IMR-90 (cell line): ENCODE results near the gene SOX1. TPM values are rescaled to one million over a fixed set of nuclear protein-coding genes. Genes with fewer than 3 reads are reported as not detected.

Experiments used
- ATAC-seq: fragments of 200-7000 bp; cut with Tn5 transposase; 2 replicates; pipeline ENCODE4 v1.9.1; 2020; ENCODE audit warnings: low read depth, mild to moderate bottlenecking, moderate library complexity
- BruUV-seq: library from RNA; stranded (reverse); fragments of 400-500 nt; replicated peaks from 2 replicates; lab custom pipeline; 2021; lab: Mats Ljungman, UMichigan
- CTCF ChIA-PET: fragments of 300-600 bp; formaldehyde crosslinking; extraction: SDS; loops from one replicate; lab custom pipeline; 2021; ENCODE audit warnings: antibody characterized with exemption; lab: Yijun Ruan, JAX
- POLR2A ChIA-PET: fragments of 300-600 bp; sonication (Branson Sonifier 250); formaldehyde crosslinking; loops from one replicate; lab custom pipeline; 2022; ENCODE audit warnings: antibody characterized with exemption; ENCODE audit not compliant: unreplicated experiment; lab: Charles Lee
- DNase-seq: peaks from one replicate; pipeline ENCODE4 v3.0.0; 2013
- H2AFZ ChIP-seq: replicated peaks from 2 replicates; pipeline ENCODE3; 2013; ENCODE audit warnings: low read length, mild to moderate bottlenecking; ENCODE audit not compliant: poor library complexity
- H2AK5ac ChIP-seq: 2 replicates; pipeline ENCODE4 v1.6.1; 2013; ENCODE audit warnings: low read depth, low read length, inconsistent platforms
- H2AK9ac ChIP-seq: replicated peaks from 2 replicates; pipeline ENCODE3; 2013; ENCODE audit warnings: mild to moderate bottlenecking, low read depth, low read length, moderate library complexity; ENCODE audit not compliant: poor library complexity
- H2BK120ac ChIP-seq: 2 replicates; pipeline ENCODE4 v1.6.1; 2013; ENCODE audit warnings: low read depth, low read length, inconsistent platforms
- H2BK15ac ChIP-seq: 3 replicates; pipeline ENCODE4 v1.6.1; 2013; ENCODE audit warnings: low read depth, low read length, inconsistent platforms
- H2BK20ac ChIP-seq: 2 replicates; pipeline ENCODE4 v1.6.1; 2013; ENCODE audit warnings: low read depth, mild to moderate bottlenecking, inconsistent platforms, low read length, moderate library complexity
- H2BK5ac ChIP-seq: 2 replicates; pipeline ENCODE4 v1.6.1; 2013; ENCODE audit warnings: mild to moderate bottlenecking, low read depth, low read length, inconsistent platforms; ENCODE audit not compliant: poor library complexity, severe bottlenecking
- H3K14ac ChIP-seq: replicated peaks from 2 replicates; pipeline ENCODE4 v1.6.1; 2013; ENCODE audit warnings: low read depth, low read length, inconsistent platforms
- H3K18ac ChIP-seq: 2 replicates; pipeline ENCODE4 v1.6.1; 2013; ENCODE audit warnings: low read depth, low read length, control low read depth
- H3K23ac ChIP-seq: 2 replicates; pipeline ENCODE4 v1.6.1; 2013; ENCODE audit warnings: low read depth, low read length, inconsistent platforms
- H3K27ac ChIP-seq: 2 replicates; pipeline ENCODE4 v1.5.1; 2013; ENCODE audit warnings: mild to moderate bottlenecking, control low read depth, low read length; ENCODE audit not compliant: insufficient read depth
- H3K27me3 ChIP-seq: 2 replicates; pipeline ENCODE4 v1.6.1; 2013; ENCODE audit warnings: low read length; ENCODE audit not compliant: control insufficient read depth, insufficient read depth
- H3K36me3 ChIP-seq: 2 replicates; pipeline ENCODE4 v1.6.1; 2013; ENCODE audit warnings: low read length, mixed read lengths; ENCODE audit not compliant: control insufficient read depth, insufficient read depth
- H3K4ac ChIP-seq: 2 replicates; pipeline ENCODE4 v1.6.1; 2013; ENCODE audit warnings: low read depth, low read length, inconsistent platforms
- H3K4me1 ChIP-seq: 2 replicates; pipeline ENCODE4 v1.6.1; 2013; ENCODE audit warnings: low read length, mixed read lengths; ENCODE audit not compliant: control insufficient read depth, insufficient read depth
- H3K4me2 ChIP-seq: 2 replicates; pipeline ENCODE4 v1.6.1; 2013; ENCODE audit warnings: low read depth, mild to moderate bottlenecking, control low read depth, low read length, moderate library complexity
- H3K4me3 ChIP-seq: 2 replicates; pipeline ENCODE4 v1.5.1; 2013; ENCODE audit warnings: low read depth, mild to moderate bottlenecking, control low read depth, low read length, moderate library complexity; ENCODE audit not compliant: insufficient read depth
- H3K56ac ChIP-seq: 2 replicates; pipeline ENCODE4 v1.6.1; 2013; ENCODE audit warnings: low read length, inconsistent platforms; ENCODE audit not compliant: insufficient read depth; ENCODE audit errors: extremely low read depth
- H3K79me1 ChIP-seq, 2 experiments: 2 replicates each; pipeline ENCODE4 v1.6.1; 2013; ENCODE audit warnings: low read length in 2 of 2, inconsistent platforms in 1 of 2, low read depth in 1 of 2
- H3K9ac ChIP-seq: 2 replicates; pipeline ENCODE4 v1.6.1; 2013; ENCODE audit warnings: low read depth, low read length, control low read depth
- H3K9me1 ChIP-seq: 2 replicates; pipeline ENCODE4 v1.6.1; 2013; ENCODE audit warnings: low read length, inconsistent platforms; ENCODE audit not compliant: insufficient read depth
- H3K9me3 ChIP-seq: 2 replicates; pipeline ENCODE4 v1.6.1; 2013; ENCODE audit warnings: low read length; ENCODE audit not compliant: control insufficient read depth, insufficient read depth
- H4K20me1 ChIP-seq: 2 replicates; pipeline ENCODE4 v1.6.1; 2013; ENCODE audit warnings: low read length, inconsistent platforms; ENCODE audit not compliant: insufficient read depth
- H4K5ac ChIP-seq: 2 replicates; pipeline ENCODE4 v1.6.1; 2013; ENCODE audit warnings: mild to moderate bottlenecking, low read depth, low read length, control low read depth
- H4K8ac ChIP-seq, 2 experiments: 2 replicates each; pipeline ENCODE4 v1.6.1; 2013; ENCODE audit warnings: low read depth in 2 of 2, low read length in 2 of 2, control low read depth in 1 of 2, inconsistent platforms in 1 of 2
- H4K91ac ChIP-seq: 2 replicates; pipeline ENCODE4 v1.6.1; 2013; ENCODE audit warnings: low read depth, low read length, inconsistent platforms; ENCODE audit not compliant: insufficient read depth
- CEBPB ChIP-seq: IDR thresholded peaks from 2 replicates; pipeline ENCODE4 v1.6.1; 2012; ENCODE audit warnings: low read depth, low read length, improper control_type of control experiment
- CHD1 ChIP-seq: IDR thresholded peaks from 2 replicates; pipeline ENCODE4 v1.6.1; 2012; ENCODE audit warnings: low read depth, low read length, improper control_type of control experiment
- MAZ ChIP-seq: IDR thresholded peaks from 2 replicates; pipeline ENCODE4 v1.6.1; 2012; ENCODE audit warnings: low read depth, mild to moderate bottlenecking, low read length, improper control_type of control experiment, moderate library complexity, borderline replicate concordance
- MXI1 ChIP-seq: IDR thresholded peaks from 2 replicates; pipeline ENCODE4 v1.6.1; 2012; ENCODE audit warnings: low read depth, mild to moderate bottlenecking, low read length, moderate library complexity, borderline replicate concordance
- NFE2L2 ChIP-seq: fragments of 150-350 bp; IDR thresholded peaks from 2 replicates; pipeline ENCODE4 v1.6.1; 2016; ENCODE audit warnings: low read depth, mild to moderate bottlenecking, low read length
- RAD21 ChIP-seq: IDR thresholded peaks from 2 replicates; pipeline ENCODE4 v1.6.1; 2012; ENCODE audit warnings: low read length, improper control_type of control experiment
- WGBS, 2 experiments: methylation state at CpG; one replicate each; pipeline versions ENCODE4 v1.1.5 to v1.1.7; 2013; ENCODE audit warnings: missing lambda C conversion rate in 2 of 2; ENCODE audit not compliant: insufficient read length in 1 of 2; ENCODE audit errors: extremely low coverage in 2 of 2; 5-methylcytosine and 5-hydroxymethylcytosine counted together
- dilution Hi-C: fragments of 300-500 bp; cut with HindIII; formaldehyde crosslinking; loops from one replicate; pipeline ENCODE4 v1.14.3; 2018; ENCODE audit warnings: low sequenced_read_pairs; ENCODE audit not compliant: unreplicated experiment
- in situ Hi-C: fragments of 300-500 bp; cut with MboI; formaldehyde crosslinking; loops from 3 replicates; pipeline ENCODE4 v1.14.3; 2019; ENCODE audit warnings: low sequenced_read_pairs, inconsistent platforms, mixed read lengths
- intact Hi-C: fragments of 100-400 bp; cut with micrococcal nuclease; formaldehyde crosslinking; loops from 2 replicates; pipeline ENCODE4 v1.10.0; 2022
- polyA plus RNA-seq, 3 experiments: library from polyadenylated mRNA; depleted of rRNA; stranded (reverse); fragments of >200 nt; gene quantifications; 2 replicates each; pipeline ENCODE4 v1.2.3, GENCODE V29; 2012; ENCODE audit warnings: low replicate concordance in 1 of 3
- total RNA-seq: library from RNA; depleted of rRNA; stranded (reverse); fragments of >200 nt; gene quantifications from 2 replicates; pipeline ENCODE4 v1.2.3, GENCODE V29; 2012
- TF ChIP-seq, protein P1 (sequence below): conservative IDR thresholded peaks from 2 replicates; pipeline ENCODE4 v1.5.1; 2012; ENCODE audit warnings: mild to moderate bottlenecking, low read depth, low read length, improper control_type of control experiment

Gene SOX1
- total and polyA plus RNA-seq, 2 of the 4 experiments (the other 2 are of a cell fraction) = not detected

DNA sequence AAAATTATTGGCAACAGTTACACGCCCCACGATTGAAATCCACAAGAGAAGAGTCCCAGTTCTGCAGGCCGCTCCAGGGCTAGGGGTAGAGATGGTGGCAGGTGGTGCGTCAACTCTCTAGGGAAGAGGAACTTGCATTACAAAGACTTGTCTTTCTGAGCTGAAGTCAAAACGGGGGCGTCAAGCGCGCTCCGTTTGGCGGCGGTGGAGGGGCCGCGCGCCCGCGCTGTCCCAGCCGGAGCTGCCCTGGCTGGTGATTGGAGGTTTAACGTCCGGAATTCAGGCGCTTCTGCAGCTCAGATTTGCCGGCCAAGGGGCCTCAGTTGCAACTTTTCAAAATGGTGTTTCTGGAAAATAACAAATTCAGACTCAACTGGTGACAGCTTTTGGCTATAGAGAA, 38.9 kb downstream of the SOX1 start:
- Histone ChIP-seq H3K56ac (no peak overlapping the region), H4K5ac (no peak overlapping the region), H4K91ac (no peak overlapping the region), H3K9ac (no peak overlapping the region), H2AK5ac (no peak overlapping the region), H3K4ac (no peak overlapping the region), H3K18ac (no peak overlapping the region), H3K23ac (no peak overlapping the region), H3K79me1 (no peaks in the 10 kb centered on the region), H2BK120ac (no peak overlapping the region), H3K9me1 (no peaks in the 10 kb centered on the region), H2BK5ac (no peak overlapping the region), H3K14ac (no peak overlapping the region), H3K36me3 (no peaks in the 10 kb centered on the region), H3K4me2 (no peak overlapping the region), H2AFZ (no peak overlapping the region), H4K20me1 (no peaks in the 10 kb centered on the region), H3K27me3 (no peaks in the 10 kb centered on the region; the same call in 1 of the 2 replicates), H3K9me3 (peaks cover 5% of the 10 kb centered on the region; the same call in 1 of the 2 replicates), H2BK20ac (no peak overlapping the region), H3K4me1 (no peaks in the 10 kb centered on the region), H3K27ac (no peak overlapping the region), H2BK15ac (no peak overlapping the region), H4K8ac (no peak overlapping the region), H3K4me3 (no peak overlapping the region), H2AK9ac (no peak overlapping the region)
- intact Hi-C loops (no loop called here), in situ Hi-C loops (no loop called here), dilution Hi-C loops (no loop called here)
- DNase-seq (no peak), ATAC-seq (no peak)
- POLR2A ChIA-PET = no interaction called here
- TF ChIP-seq NFE2L2 (no peak), RAD21 (no peak), CEBPB (no peak), MXI1 (no peak), CHD1 (no peak), MAZ (no peak)
- TF ChIP-seq, protein P1, sequence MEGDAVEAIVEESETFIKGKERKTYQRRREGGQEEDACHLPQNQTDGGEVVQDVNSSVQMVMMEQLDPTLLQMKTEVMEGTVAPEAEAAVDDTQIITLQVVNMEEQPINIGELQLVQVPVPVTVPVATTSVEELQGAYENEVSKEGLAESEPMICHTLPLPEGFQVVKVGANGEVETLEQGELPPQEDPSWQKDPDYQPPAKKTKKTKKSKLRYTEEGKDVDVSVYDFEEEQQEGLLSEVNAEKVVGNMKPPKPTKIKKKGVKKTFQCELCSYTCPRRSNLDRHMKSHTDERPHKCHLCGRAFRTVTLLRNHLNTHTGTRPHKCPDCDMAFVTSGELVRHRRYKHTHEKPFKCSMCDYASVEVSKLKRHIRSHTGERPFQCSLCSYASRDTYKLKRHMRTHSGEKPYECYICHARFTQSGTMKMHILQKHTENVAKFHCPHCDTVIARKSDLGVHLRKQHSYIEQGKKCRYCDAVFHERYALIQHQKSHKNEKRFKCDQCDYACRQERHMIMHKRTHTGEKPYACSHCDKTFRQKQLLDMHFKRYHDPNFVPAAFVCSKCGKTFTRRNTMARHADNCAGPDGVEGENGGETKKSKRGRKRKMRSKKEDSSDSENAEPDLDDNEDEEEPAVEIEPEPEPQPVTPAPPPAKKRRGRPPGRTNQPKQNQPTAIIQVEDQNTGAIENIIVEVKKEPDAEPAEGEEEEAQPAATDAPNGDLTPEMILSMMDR = no peak
- no TSS peak for BruUV-seq
- 1% methylated on average over 13 of the region's 21 CpGs; no CpG with 5 or more reads in 1 of the 2 experiments for WGBS, 2 experiments
- CTCF ChIA-PET = no interaction called here
